ENCODE results near the gene SLC35B2.

The SLC35B2 gene

DNA sequence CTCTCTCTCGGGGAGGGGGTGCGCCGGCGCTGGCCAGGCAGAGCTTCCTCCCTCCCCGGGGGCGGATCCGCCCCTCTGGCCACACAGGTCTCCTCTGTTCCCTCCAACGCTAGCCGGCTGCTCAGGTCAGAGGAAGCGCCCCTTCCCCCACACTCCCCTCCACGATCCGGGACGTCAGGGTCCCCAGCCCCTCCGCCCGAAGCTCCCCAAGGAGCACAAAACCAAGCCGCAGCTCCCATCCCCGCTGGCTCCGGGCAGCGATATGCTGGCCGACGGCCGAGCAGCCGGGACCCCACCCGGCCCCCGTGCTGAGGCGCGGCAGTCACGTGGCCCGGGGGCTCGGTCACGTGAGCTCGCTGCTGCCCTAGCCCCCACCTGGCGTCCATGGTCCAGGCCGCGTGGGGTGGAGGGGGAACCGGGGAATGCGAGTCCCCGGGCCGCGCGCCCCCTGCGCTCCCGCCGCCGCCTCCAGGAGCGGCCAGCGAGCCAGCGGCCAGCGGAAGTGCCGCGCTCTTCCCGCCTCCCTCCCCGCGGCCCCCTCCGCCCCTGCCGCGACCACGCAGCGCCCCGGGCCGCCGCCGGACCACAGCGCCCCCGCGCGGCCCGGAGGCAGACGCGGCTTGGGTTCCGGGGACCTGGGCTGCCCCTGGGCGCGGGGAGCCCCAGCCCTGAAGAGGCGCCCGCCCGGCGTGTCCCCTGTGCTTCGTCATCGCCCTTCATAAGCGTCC, at the start of gene SLC35B2:
Gene SLC35B2, minus strand, starts transcription at position 504 of the 728 bp plus-strand sequence. Its CDS starts 118 bp downstream, at position 386.
- peaks cover 73% of the 10 kb centered on the region for H3K36me3 ChIP-seq (ENCODE audit: insufficient read depth, low read depth, low read length)
- peak within 1 kb of the TSS; percentile 84 for H3K27ac ChIP-seq (ENCODE audit: low read length)
- no peaks in the 10 kb centered on the region for H3K9me3 ChIP-seq (ENCODE audit: insufficient read depth, low read depth, low read length)
- no peaks in the 10 kb centered on the region for H3K27me3 ChIP-seq (ENCODE audit: insufficient read depth, low read length)
- peak within 1 kb of the TSS; percentile 91 for H3K4me3 ChIP-seq (ENCODE audit: low read length)
- peak within 1 kb of the TSS; percentile 95 for H3K9ac ChIP-seq (ENCODE audit: low read depth, low read length)
- H3K4me1 ChIP-seq (ENCODE audit: insufficient read depth, low read length) = peaks cover 10% of the 10 kb centered on the region

DNA sequence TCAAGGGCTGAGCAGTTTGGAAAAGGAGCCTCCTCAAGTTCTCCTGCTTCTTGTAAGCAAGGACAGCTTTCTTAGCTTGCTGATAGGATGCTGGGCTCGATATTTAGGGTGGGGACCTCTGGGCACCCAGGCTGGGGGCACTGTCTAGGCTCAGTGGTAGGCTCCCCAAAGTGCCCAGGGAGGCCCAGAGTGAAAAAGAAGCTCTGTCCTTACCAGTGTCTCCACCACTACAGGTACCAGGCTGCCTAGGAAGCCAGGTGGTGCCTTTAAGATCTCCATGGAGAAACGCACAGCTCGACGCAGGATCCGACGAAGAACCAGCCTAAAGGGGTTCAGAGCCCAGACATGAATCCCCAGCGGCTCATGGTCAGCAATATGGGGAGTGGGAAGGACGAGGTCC, 49.4 kb upstream of the SLC35B2 start:
- no peaks in the 10 kb centered on the region for H3K27me3 ChIP-seq (ENCODE audit: insufficient read depth, low read length)
- H3K4me1 ChIP-seq (ENCODE audit: insufficient read depth, low read length) = no peaks in the 10 kb centered on the region
- no peak overlapping the region for H3K27ac ChIP-seq (ENCODE audit: low read length)
- H3K9ac ChIP-seq (ENCODE audit: low read depth, low read length) = no peak overlapping the region
- no peak overlapping the region for H3K4me3 ChIP-seq (ENCODE audit: low read length)
- H3K36me3 ChIP-seq (ENCODE audit: insufficient read depth, low read depth, low read length) = peaks cover 98% of the 10 kb centered on the region
- no peaks in the 10 kb centered on the region for H3K9me3 ChIP-seq (ENCODE audit: insufficient read depth, low read depth, low read length)

GRCh38 chr6:44305200-44305725, 47.9 kb upstream of the SLC35B2 start:
- Histone ChIP-seq H3K27me3 (ENCODE audit: insufficient read depth, low read length) (no peaks in the 10 kb centered on the region), H3K36me3 (ENCODE audit: insufficient read depth, low read depth, low read length) (peaks cover 98% of the 10 kb centered on the region), H3K9ac (ENCODE audit: low read depth, low read length) (no peak overlapping the region), H3K27ac (ENCODE audit: low read length) (no peak overlapping the region), H3K4me3 (ENCODE audit: low read length) (no peak overlapping the region), H3K4me1 (ENCODE audit: insufficient read depth, low read length) (no peaks in the 10 kb centered on the region), H3K9me3 (ENCODE audit: insufficient read depth, low read depth, low read length) (no peaks in the 10 kb centered on the region)

DNA sequence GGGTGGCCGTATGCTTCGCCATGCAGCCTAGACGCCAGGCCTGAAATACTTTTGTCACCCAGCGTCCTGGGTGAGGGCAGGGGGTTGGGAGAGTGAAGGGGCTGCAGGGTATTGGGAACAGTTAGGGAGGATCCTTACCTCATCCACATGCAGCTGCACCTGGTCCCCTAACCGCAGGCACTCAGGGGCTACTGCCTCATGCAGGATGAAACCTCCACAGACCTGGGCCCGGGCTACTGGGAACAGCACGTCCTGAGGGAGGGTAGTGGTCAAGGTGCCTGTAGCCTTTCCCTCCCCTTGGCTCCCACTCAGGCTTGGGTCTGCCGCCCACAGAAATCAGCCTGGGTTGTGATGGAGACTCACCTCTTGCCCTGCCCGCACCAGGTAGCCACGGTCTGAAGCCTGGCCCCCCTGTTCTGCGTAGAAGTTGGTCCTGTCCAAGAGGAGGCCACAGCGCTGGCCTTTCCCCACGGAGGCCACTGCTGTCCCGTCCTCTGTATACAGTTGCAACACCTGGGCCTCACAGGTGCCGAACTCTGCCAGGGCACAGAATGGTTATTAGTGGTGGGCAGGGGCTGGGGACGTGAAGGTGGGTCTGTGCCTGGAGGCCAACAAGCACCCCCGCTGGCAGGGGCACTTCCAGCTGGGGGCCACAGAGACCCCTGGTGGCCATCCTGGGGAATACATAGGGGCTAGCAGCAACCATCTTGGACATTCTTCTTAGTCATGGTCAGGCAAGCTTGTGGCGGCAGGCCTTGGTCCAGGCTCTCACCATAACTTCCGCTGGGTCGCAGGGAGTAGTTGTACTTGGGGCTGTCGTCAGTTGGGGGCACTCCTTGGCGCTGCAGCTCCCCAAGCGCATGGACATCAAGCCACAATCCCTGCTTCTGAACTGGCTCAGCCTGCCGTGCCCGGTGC, 47.2 kb upstream of the SLC35B2 start:
- Histone ChIP-seq H3K4me3 (ENCODE audit: low read length) (no peak overlapping the region), H3K36me3 (ENCODE audit: insufficient read depth, low read depth, low read length) (peaks cover 94% of the 10 kb centered on the region), H3K27ac (ENCODE audit: low read length) (no peak overlapping the region), H3K4me1 (ENCODE audit: insufficient read depth, low read length) (no peaks in the 10 kb centered on the region), H3K9me3 (ENCODE audit: insufficient read depth, low read depth, low read length) (no peaks in the 10 kb centered on the region), H3K27me3 (ENCODE audit: insufficient read depth, low read length) (no peaks in the 10 kb centered on the region), H3K9ac (ENCODE audit: low read depth, low read length) (no peak overlapping the region)

GRCh38 chr6:44303842-44304241, 46.5 kb upstream of the SLC35B2 start:
- H3K4me3 ChIP-seq (ENCODE audit: low read length) = no peak overlapping the region
- no peak overlapping the region for H3K9ac ChIP-seq (ENCODE audit: low read depth, low read length)
- peaks cover 87% of the 10 kb centered on the region for H3K36me3 ChIP-seq (ENCODE audit: insufficient read depth, low read depth, low read length)
- no peak overlapping the region for H3K27ac ChIP-seq (ENCODE audit: low read length)
- H3K9me3 ChIP-seq (ENCODE audit: insufficient read depth, low read depth, low read length) = no peaks in the 10 kb centered on the region
- no peaks in the 10 kb centered on the region for H3K4me1 ChIP-seq (ENCODE audit: insufficient read depth, low read length)
- H3K27me3 ChIP-seq (ENCODE audit: insufficient read depth, low read length) = peaks cover under 1% of the 10 kb centered on the region; the same call in 1 of the 2 replicates

DNA sequence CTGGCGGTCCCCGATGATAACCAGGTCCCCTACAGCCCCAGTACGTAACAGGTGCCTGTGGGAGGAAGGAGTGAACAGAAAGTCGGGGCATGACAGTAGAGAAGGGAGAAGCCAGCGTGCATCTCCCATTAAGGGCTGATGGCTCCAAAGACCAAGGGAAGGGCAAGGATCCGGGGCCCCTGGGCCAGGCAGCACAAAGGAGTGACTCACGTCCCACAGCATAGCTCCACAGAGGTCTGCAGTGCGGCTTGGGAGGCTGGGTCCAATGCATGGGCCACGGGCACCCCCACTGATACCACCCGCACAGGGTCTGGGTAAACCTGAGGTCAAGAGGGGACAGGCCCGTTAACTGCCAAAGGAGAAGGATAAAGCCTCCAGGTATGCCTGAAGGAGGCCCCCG, 45.5 kb upstream of the SLC35B2 start:
- H3K9ac ChIP-seq (ENCODE audit: low read depth, low read length) = no peak overlapping the region
- H3K9me3 ChIP-seq (ENCODE audit: insufficient read depth, low read depth, low read length) = no peaks in the 10 kb centered on the region
- no peaks in the 10 kb centered on the region for H3K4me1 ChIP-seq (ENCODE audit: insufficient read depth, low read length)
- no peak overlapping the region for H3K4me3 ChIP-seq (ENCODE audit: low read length)
- H3K36me3 ChIP-seq (ENCODE audit: insufficient read depth, low read depth, low read length) = peaks cover 79% of the 10 kb centered on the region
- peaks cover 10% of the 10 kb centered on the region for H3K27me3 ChIP-seq (ENCODE audit: insufficient read depth, low read length)
- H3K27ac ChIP-seq (ENCODE audit: low read length) = no peak overlapping the region

DNA sequence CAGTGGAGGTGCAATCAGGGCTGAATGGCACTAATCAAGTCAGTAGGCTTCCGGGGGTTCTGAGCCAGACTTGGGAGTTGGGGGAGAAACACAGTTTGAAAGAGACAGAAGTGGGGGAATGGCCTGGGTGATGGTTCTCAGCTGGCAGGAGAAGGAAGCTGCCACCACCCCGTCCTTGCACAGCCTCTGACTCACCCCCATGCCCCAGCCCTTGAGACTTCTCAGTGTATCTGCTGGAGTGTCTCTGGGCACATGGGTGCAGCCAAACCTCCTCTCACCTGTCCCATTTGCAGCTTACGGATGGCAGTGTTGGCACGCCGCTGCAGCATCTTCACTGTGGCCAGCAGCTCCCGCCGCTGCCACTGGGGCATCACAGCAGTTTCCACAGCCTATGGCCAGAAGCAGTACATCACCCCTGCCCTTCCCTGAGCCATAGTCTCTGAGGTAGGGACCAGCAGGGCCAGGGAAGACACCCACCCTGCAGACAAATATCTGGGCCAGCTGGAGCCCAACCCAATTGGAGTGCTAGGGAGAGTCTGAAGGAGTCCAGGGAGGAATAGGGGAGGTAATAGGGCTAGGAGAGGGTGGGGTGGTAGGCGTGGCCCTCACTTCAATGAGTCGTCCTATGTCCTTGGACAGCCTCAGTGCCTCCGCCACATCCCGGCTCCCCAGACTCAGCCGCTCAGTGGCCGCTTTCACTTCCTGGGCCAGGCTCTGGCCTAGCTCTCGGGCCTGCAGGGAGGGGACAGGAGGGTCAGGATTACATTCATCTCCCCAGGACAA, 44.6 kb upstream of the SLC35B2 start:
- Histone ChIP-seq H3K36me3 (ENCODE audit: insufficient read depth, low read depth, low read length) (peaks cover 70% of the 10 kb centered on the region), H3K27ac (ENCODE audit: low read length) (no peak overlapping the region), H3K4me3 (ENCODE audit: low read length) (no peak overlapping the region), H3K4me1 (ENCODE audit: insufficient read depth, low read length) (no peaks in the 10 kb centered on the region; the same call in 1 of the 2 replicates), H3K9ac (ENCODE audit: low read depth, low read length) (no peak overlapping the region), H3K9me3 (ENCODE audit: insufficient read depth, low read depth, low read length) (no peaks in the 10 kb centered on the region), H3K27me3 (ENCODE audit: insufficient read depth, low read length) (peaks cover 18% of the 10 kb centered on the region)

GRCh38 chr6:44301106-44301505, 43.8 kb upstream of the SLC35B2 start:
- no peak overlapping the region for H3K27ac ChIP-seq (ENCODE audit: low read length)
- H3K9me3 ChIP-seq (ENCODE audit: insufficient read depth, low read depth, low read length) = no peaks in the 10 kb centered on the region
- peaks cover 27% of the 10 kb centered on the region for H3K27me3 ChIP-seq (ENCODE audit: insufficient read depth, low read length)
- H3K4me3 ChIP-seq (ENCODE audit: low read length) = no peak overlapping the region
- no peaks in the 10 kb centered on the region; the same call in 1 of the 2 replicates for H3K4me1 ChIP-seq (ENCODE audit: insufficient read depth, low read length)
- H3K9ac ChIP-seq (ENCODE audit: low read depth, low read length) = no peak overlapping the region
- peaks cover 61% of the 10 kb centered on the region for H3K36me3 ChIP-seq (ENCODE audit: insufficient read depth, low read depth, low read length)

- Histone ChIP-seq H3K9me3 (ENCODE audit: insufficient read depth, low read depth, low read length) (no peaks in the 10 kb centered on the region), H3K27ac (ENCODE audit: low read length) (no peak overlapping the region), H3K4me3 (ENCODE audit: low read length) (no peak overlapping the region), H3K27me3 (ENCODE audit: insufficient read depth, low read length) (peaks cover 35% of the 10 kb centered on the region), H3K4me1 (ENCODE audit: insufficient read depth, low read length) (no peaks in the 10 kb centered on the region; the same call in 1 of the 2 replicates), H3K36me3 (ENCODE audit: insufficient read depth, low read depth, low read length) (peaks cover 54% of the 10 kb centered on the region), H3K9ac (ENCODE audit: low read depth, low read length) (no peak overlapping the region)
These were observed 43.0 kb upstream of the SLC35B2 start for GRCh38 chr6:44300292-44300823.

DNA sequence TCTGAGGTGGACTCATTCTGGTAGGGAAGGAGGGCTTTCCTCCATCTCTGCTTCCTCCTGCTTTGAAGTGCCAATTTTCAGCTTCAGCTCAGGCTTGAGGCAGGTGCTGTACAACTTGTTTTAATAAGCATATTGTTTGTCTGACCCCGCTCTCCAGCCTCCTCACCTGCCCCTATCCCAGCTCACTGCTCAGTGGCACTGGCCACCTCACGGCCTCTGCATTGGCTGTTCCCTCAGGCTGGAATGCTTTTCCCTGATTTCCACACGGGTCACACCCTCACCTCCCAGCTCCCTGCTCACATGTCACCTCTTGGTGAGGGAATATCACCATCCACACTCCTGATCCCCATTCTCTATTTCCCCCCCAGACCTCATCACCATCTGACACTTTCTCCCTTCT, 41.5 kb upstream of the SLC35B2 start:
- Histone ChIP-seq H3K27me3 (ENCODE audit: insufficient read depth, low read length) (peaks cover 42% of the 10 kb centered on the region), H3K27ac (ENCODE audit: low read length) (no peak overlapping the region), H3K36me3 (ENCODE audit: insufficient read depth, low read depth, low read length) (peaks cover 39% of the 10 kb centered on the region), H3K4me3 (ENCODE audit: low read length) (no peak overlapping the region), H3K9me3 (ENCODE audit: insufficient read depth, low read depth, low read length) (no peaks in the 10 kb centered on the region), H3K9ac (ENCODE audit: low read depth, low read length) (no peak overlapping the region), H3K4me1 (ENCODE audit: insufficient read depth, low read length) (no peaks in the 10 kb centered on the region; the same call in 1 of the 2 replicates)
